ENCODE measurements around the gene RASAL3. TPM values are rescaled to one million over a fixed set of nuclear protein-coding genes. Genes with fewer than 3 reads are reported as not detected.

RASAL3 gene
- total and polyA plus RNA-seq, 7 donors = 0.21 to 2.0 (median 0.47) TPM

GRCh38 chr19:15441317-15441716 lies 23.0 kb downstream of the RASAL3 start:
- H3K36me3 ChIP-seq (ENCODE audit: insufficient read depth in 1 of 2, low read depth in 1 of 2) = no peaks in the 10 kb centered on the region
- intact Hi-C loops (cut with DNase I) = no loop called here
- 82 to 91% (median 83%) methylated on average over 3 of the region's 3 CpGs for WGBS, 3 donors
- H3K27ac ChIP-seq = no peak overlapping the region
- peaks cover 39% of the 10 kb centered on the region for H3K4me1 ChIP-seq
- no peaks in the 10 kb centered on the region for H3K27me3 ChIP-seq (ENCODE audit: insufficient read depth in 3 of 3, low read length in 2 of 3)
- H3K4me3 ChIP-seq = no peak overlapping the region
- TF ChIP-seq CTCF (IDR thresholded peaks at IDR 0.05) = no peak
- DNase-seq (no peak), ATAC-seq (no peak)
- no peaks in the 10 kb centered on the region for H3K9me3 ChIP-seq

- intact Hi-C loops (cut with DNase I) = loop anchor here in 1 of 2 donors (10.0 kb wide), 1 partner anchor 185 kb away; no protein-coding TSS in a partner anchor
- no peak for ATAC-seq
- Histone ChIP-seq H3K4me3 (no peak overlapping the region), H3K27me3 (ENCODE audit: insufficient read depth in 3 of 3, low read length in 2 of 3) (no peaks in the 10 kb centered on the region), H3K9me3 (no peaks in the 10 kb centered on the region), H3K4me1 (peaks cover 28% of the 10 kb centered on the region), H3K27ac (no peak overlapping the region), H3K36me3 (ENCODE audit: insufficient read depth in 1 of 2, low read depth in 1 of 2) (no peaks in the 10 kb centered on the region)
- WGBS, 3 donors = 79 to 82% (median 80%) methylated on average over 29 to 38 of the region's 38 CpGs
- peak in 1 of 2 donors; percentile 42 for DNase-seq
- TF ChIP-seq CTCF (IDR thresholded peaks at IDR 0.05) = no peak
These were observed 24.3 kb downstream of the RASAL3 start for GRCh38 chr19:15439821-15440641.

- 52 to 66% (median 56%) methylated on average over 25 of the region's 25 CpGs for WGBS, 3 donors
These were observed 25.1 kb downstream of the RASAL3 start for GRCh38 chr19:15439078-15439799.

GRCh38 chr19:15438577-15438976 lies 25.8 kb downstream of the RASAL3 start:
- 85 to 94% (median 87%) methylated on average over 27 of the region's 27 CpGs for WGBS, 3 donors
- DNase-seq = peak in 1 of 2 donors; percentile 45
- Histone ChIP-seq H3K27me3 (ENCODE audit: insufficient read depth in 3 of 3, low read length in 2 of 3) (no peaks in the 10 kb centered on the region), H3K4me1 (peaks cover 13% of the 10 kb centered on the region), H3K27ac (no peak overlapping the region), H3K9me3 (no peaks in the 10 kb centered on the region), H3K36me3 (ENCODE audit: insufficient read depth in 1 of 2, low read depth in 1 of 2) (no peaks in the 10 kb centered on the region), H3K4me3 (no peak overlapping the region)
- no peak for TF ChIP-seq CTCF (IDR thresholded peaks at IDR 0.05)
- intact Hi-C loops (cut with DNase I) = loop anchor here in 1 of 2 donors (10.0 kb wide), 1 partner anchor 184 kb away; no protein-coding TSS in a partner anchor
- no peak for ATAC-seq

More at GRCh38 chr19:15439078-15439799, 25.1 kb downstream of the RASAL3 start:
- no peak for ATAC-seq
- no peaks in the 10 kb centered on the region for H3K9me3 ChIP-seq
- no peaks in the 10 kb centered on the region for H3K36me3 ChIP-seq (ENCODE audit: insufficient read depth in 1 of 2, low read depth in 1 of 2)
- peak in 1 of 2 donors; percentile 56 for DNase-seq
- H3K4me1 ChIP-seq = peaks cover 20% of the 10 kb centered on the region
- intact Hi-C loops (cut with DNase I) = loop anchor here in 1 of 2 donors (10.0 kb wide), 1 partner anchor 184 kb away; no protein-coding TSS in a partner anchor
- no peak overlapping the region for H3K4me3 ChIP-seq
- H3K27ac ChIP-seq = no peak overlapping the region
- H3K27me3 ChIP-seq (ENCODE audit: insufficient read depth in 3 of 3, low read length in 2 of 3) = no peaks in the 10 kb centered on the region
- TF ChIP-seq CTCF (IDR thresholded peaks at IDR 0.05) = no peak
